IMR-90 (cell line): ENCODE data around the gene CEP57L1.

Source experiments
- MAFK ChIP-seq: IDR thresholded peaks from 2 replicates; pipeline ENCODE4 v1.6.1; 2012; ENCODE audit warnings: low read depth, low read length, improper control_type of control experiment
- NFE2L2 ChIP-seq: fragments of 150-350 bp; IDR thresholded peaks from 2 replicates; pipeline ENCODE4 v1.6.1; 2016; ENCODE audit warnings: low read depth, mild to moderate bottlenecking, low read length
- POLR2A ChIP-seq: IDR thresholded peaks from 2 replicates; pipeline ENCODE4 v1.6.1; 2012; ENCODE audit warnings: mild to moderate bottlenecking, low read depth, low read length

- no peak for TF ChIP-seq MAFK
- TF ChIP-seq POLR2A = no peak
- TF ChIP-seq NFE2L2 = no peak
These were observed 6.3 kb upstream of the CEP57L1 start for GRCh38 chr6:109088995-109089394.
